Activated naive CD4-positive, alpha-beta T cell treated with anti-CD3 and anti-CD28 coated beads, Interleukin-2, amount 10 ng/mL, durations not matched to agents 7 days and 5 days (primary cell): ENCODE measurements around the gene SORCS3.

Source experiments
- CTCF ChIA-PET: fragments of 350-600 bp; sonication (Branson Sonifier 250); formaldehyde crosslinking; loops from one replicate; lab custom pipeline; 2021; ENCODE audit warnings: antibody characterized with exemption; lab: Charles Lee
- DNase-seq: peaks from one replicate; pipeline ENCODE4 v3.0.0-alpha.2; 2020
- H3K27ac Mint-ChIP-seq: one replicate; pipeline ENCODE4 v1.8.0; 2021; ENCODE audit warnings: mild to moderate bottlenecking, moderate library complexity, mixed read lengths
- H3K27me3 Mint-ChIP-seq: one replicate; pipeline ENCODE4 v1.8.0; 2021; ENCODE audit warnings: mild to moderate bottlenecking, mixed read lengths
- H3K36me3 Mint-ChIP-seq: one replicate; pipeline ENCODE4 v1.8.0; 2021; ENCODE audit warnings: mixed read lengths
- H3K4me1 Mint-ChIP-seq: one replicate; pipeline ENCODE4 v1.8.0; 2021; ENCODE audit warnings: mixed read lengths
- H3K4me3 Mint-ChIP-seq: one replicate; pipeline ENCODE4 v1.8.0; 2021; ENCODE audit warnings: mild to moderate bottlenecking, moderate library complexity, mixed read lengths
- H3K9me3 Mint-ChIP-seq: one replicate; pipeline ENCODE4 v1.8.0; 2021; ENCODE audit warnings: mixed read lengths

Gene SORCS3

DNA sequence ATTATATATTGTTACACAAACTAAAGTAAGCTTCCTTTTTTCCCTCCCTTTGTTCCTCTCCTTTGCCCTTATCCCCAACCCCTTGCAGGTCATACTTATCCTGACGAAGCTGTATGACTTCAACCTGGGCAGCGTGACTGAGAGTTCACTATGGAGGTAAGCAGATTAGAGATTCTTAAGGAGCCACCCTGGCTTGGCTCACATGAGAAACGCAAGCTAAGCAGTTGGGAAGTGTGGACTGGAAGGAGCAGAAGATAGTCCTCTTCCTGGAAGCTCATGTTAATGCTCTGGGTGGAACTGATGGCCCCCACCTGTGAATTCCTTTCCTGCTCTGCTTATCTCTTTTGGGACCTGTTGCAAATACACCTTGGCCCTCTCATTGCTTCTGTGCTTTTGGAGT lies 201.6 kb downstream of the SORCS3 start:
- Mint-ChIP-seq H3K9me3 (no peaks in the 10 kb centered on the region), H3K27ac (no peak overlapping the region), H3K4me1 (no peaks in the 10 kb centered on the region), H3K4me3 (no peak overlapping the region), H3K27me3 (no peaks in the 10 kb centered on the region), H3K36me3 (no peaks in the 10 kb centered on the region)
- CTCF ChIA-PET: no interaction called here
- no peak for DNase-seq

- DNase-seq: no peak
- CTCF ChIA-PET: no interaction called here
- no peak overlapping the region for H3K27ac Mint-ChIP-seq
- no peaks in the 10 kb centered on the region for H3K4me1 Mint-ChIP-seq
- H3K27me3 Mint-ChIP-seq: no peaks in the 10 kb centered on the region
- no peak overlapping the region for H3K4me3 Mint-ChIP-seq
- H3K9me3 Mint-ChIP-seq: no peaks in the 10 kb centered on the region
- H3K36me3 Mint-ChIP-seq: no peaks in the 10 kb centered on the region
Measured at GRCh38 chr10:104844073-104844472, 203.0 kb downstream of the SORCS3 start.

- Mint-ChIP-seq H3K4me3 (no peak overlapping the region), H3K27me3 (no peaks in the 10 kb centered on the region)
- CTCF ChIA-PET: no interaction called here
Measured at GRCh38 chr10:104850023-104850422, 208.9 kb downstream of the SORCS3 start.

GRCh38 chr10:104867966-104868598 lies 227.0 kb downstream of the SORCS3 start:
- no peaks in the 10 kb centered on the region for H3K36me3 Mint-ChIP-seq
- H3K4me3 Mint-ChIP-seq: no peak overlapping the region
- CTCF ChIA-PET: interaction anchor here (0.7 kb wide), 1 partner anchor 12 kb away, joined by 3 read pairs; no protein-coding TSS in a partner anchor
- H3K4me1 Mint-ChIP-seq: no peaks in the 10 kb centered on the region
- no peak overlapping the region for H3K27ac Mint-ChIP-seq
- no peaks in the 10 kb centered on the region for H3K9me3 Mint-ChIP-seq
- no peak for DNase-seq
- H3K27me3 Mint-ChIP-seq: no peaks in the 10 kb centered on the region

More at GRCh38 chr10:104850023-104850422, 208.9 kb downstream of the SORCS3 start:
- Mint-ChIP-seq H3K4me1 (no peaks in the 10 kb centered on the region), H3K36me3 (no peaks in the 10 kb centered on the region), H3K9me3 (no peaks in the 10 kb centered on the region), H3K27ac (no peak overlapping the region)
- DNase-seq: no peak

DNA sequence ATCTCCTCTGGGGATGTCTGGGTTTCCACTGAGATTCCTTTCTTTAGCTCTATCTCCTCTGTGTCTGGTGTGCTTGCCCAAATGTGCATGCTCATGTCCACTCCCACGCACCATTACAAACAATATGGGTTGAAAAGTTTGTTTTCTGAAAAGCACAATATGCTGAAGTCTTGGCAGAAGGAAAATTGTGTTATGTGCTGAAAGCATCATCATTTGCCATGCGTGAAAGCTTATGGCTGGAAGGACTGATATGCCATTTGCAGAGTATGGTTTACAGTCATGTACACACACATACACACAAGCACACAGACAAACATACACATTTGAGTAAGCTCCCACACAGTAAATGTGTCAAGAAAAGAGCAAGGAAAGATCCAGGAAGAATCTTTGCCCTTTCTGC lies 231.6 kb downstream of the SORCS3 start:
- H3K27ac Mint-ChIP-seq: no peak overlapping the region
- CTCF ChIA-PET: no interaction called here
- no peak overlapping the region for H3K4me3 Mint-ChIP-seq
- no peak for DNase-seq
- H3K4me1 Mint-ChIP-seq: no peaks in the 10 kb centered on the region
- H3K9me3 Mint-ChIP-seq: no peaks in the 10 kb centered on the region
- H3K27me3 Mint-ChIP-seq: peaks cover 3% of the 10 kb centered on the region
- no peaks in the 10 kb centered on the region for H3K36me3 Mint-ChIP-seq

DNA sequence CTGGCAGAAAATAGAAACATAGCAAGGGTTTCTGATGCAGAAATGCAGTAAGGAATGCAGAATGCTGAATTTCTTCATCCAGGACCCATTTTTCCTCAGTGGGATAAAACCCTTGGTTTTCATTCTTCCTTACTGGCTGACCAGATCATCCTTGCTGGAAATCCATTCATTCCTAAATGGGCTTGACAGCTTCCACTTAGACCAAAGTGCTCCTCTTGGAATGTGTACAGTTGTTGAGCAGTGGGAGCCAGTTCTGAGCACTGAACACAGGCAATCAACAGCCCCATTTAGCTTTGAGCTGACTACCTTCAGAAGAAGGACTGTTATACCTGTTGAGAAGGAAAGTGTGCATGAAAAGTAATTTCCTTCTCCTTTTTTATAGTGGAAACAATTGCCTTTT lies 232.1 kb downstream of the SORCS3 start:
- CTCF ChIA-PET: no interaction called here
- H3K27ac Mint-ChIP-seq: no peak overlapping the region
- no peak overlapping the region for H3K4me3 Mint-ChIP-seq
- no peaks in the 10 kb centered on the region for H3K36me3 Mint-ChIP-seq
- DNase-seq: no peak
- H3K27me3 Mint-ChIP-seq: peaks cover 3% of the 10 kb centered on the region
- H3K4me1 Mint-ChIP-seq: no peaks in the 10 kb centered on the region
- no peaks in the 10 kb centered on the region for H3K9me3 Mint-ChIP-seq

GRCh38 chr10:104875561-104875960 lies 234.5 kb downstream of the SORCS3 start:
- H3K27ac Mint-ChIP-seq: no peak overlapping the region
- H3K4me1 Mint-ChIP-seq: no peaks in the 10 kb centered on the region
- H3K4me3 Mint-ChIP-seq: no peak overlapping the region
- H3K36me3 Mint-ChIP-seq: no peaks in the 10 kb centered on the region
- DNase-seq: no peak
- no peaks in the 10 kb centered on the region for H3K9me3 Mint-ChIP-seq
- peaks cover 3% of the 10 kb centered on the region for H3K27me3 Mint-ChIP-seq
- CTCF ChIA-PET: no interaction called here

GRCh38 chr10:104880624-104881398 lies 239.7 kb downstream of the SORCS3 start:
- no peak overlapping the region for H3K4me3 Mint-ChIP-seq
- CTCF ChIA-PET: no interaction called here
- DNase-seq: no peak
- H3K4me1 Mint-ChIP-seq: no peaks in the 10 kb centered on the region
- no peaks in the 10 kb centered on the region for H3K9me3 Mint-ChIP-seq
- H3K27ac Mint-ChIP-seq: no peak overlapping the region
- H3K36me3 Mint-ChIP-seq: no peaks in the 10 kb centered on the region
- peaks cover 3% of the 10 kb centered on the region for H3K27me3 Mint-ChIP-seq

GRCh38 chr10:104881740-104882139 lies 240.7 kb downstream of the SORCS3 start:
- CTCF ChIA-PET: no interaction called here
- H3K27me3 Mint-ChIP-seq: peaks cover under 1% of the 10 kb centered on the region
- H3K4me1 Mint-ChIP-seq: no peaks in the 10 kb centered on the region
- H3K4me3 Mint-ChIP-seq: no peak overlapping the region
- H3K36me3 Mint-ChIP-seq: no peaks in the 10 kb centered on the region
- no peak for DNase-seq
- H3K27ac Mint-ChIP-seq: no peak overlapping the region
- H3K9me3 Mint-ChIP-seq: no peaks in the 10 kb centered on the region

GRCh38 chr10:104892879-104893617 lies 252.0 kb downstream of the SORCS3 start:
- CTCF ChIA-PET: no interaction called here
- Mint-ChIP-seq H3K9me3 (peaks cover 4% of the 10 kb centered on the region), H3K27ac (no peak overlapping the region), H3K27me3 (no peaks in the 10 kb centered on the region), H3K4me3 (no peak overlapping the region), H3K4me1 (no peaks in the 10 kb centered on the region), H3K36me3 (no peaks in the 10 kb centered on the region)
- no peak for DNase-seq

GRCh38 chr10:104893701-104894100 lies 252.6 kb downstream of the SORCS3 start:
- peaks cover 4% of the 10 kb centered on the region for H3K9me3 Mint-ChIP-seq
- CTCF ChIA-PET: no interaction called here
- H3K36me3 Mint-ChIP-seq: no peaks in the 10 kb centered on the region

GRCh38 chr10:104894681-104895080 lies 253.6 kb downstream of the SORCS3 start:
- H3K36me3 Mint-ChIP-seq: no peaks in the 10 kb centered on the region
- H3K9me3 Mint-ChIP-seq: peaks cover 2% of the 10 kb centered on the region
- H3K4me3 Mint-ChIP-seq: no peak overlapping the region
- H3K4me1 Mint-ChIP-seq: no peaks in the 10 kb centered on the region
- no peak overlapping the region for H3K27ac Mint-ChIP-seq
- no peak for DNase-seq
- H3K27me3 Mint-ChIP-seq: no peaks in the 10 kb centered on the region
- CTCF ChIA-PET: no interaction called here

More at GRCh38 chr10:104893701-104894100, 252.6 kb downstream of the SORCS3 start:
- Mint-ChIP-seq H3K27me3 (no peaks in the 10 kb centered on the region), H3K27ac (no peak overlapping the region), H3K4me1 (no peaks in the 10 kb centered on the region), H3K4me3 (no peak overlapping the region)
- no peak for DNase-seq

- no peak overlapping the region for H3K27ac Mint-ChIP-seq
- no peaks in the 10 kb centered on the region for H3K9me3 Mint-ChIP-seq
- no peak for DNase-seq
- H3K36me3 Mint-ChIP-seq: no peaks in the 10 kb centered on the region
- CTCF ChIA-PET: no interaction called here
- H3K4me3 Mint-ChIP-seq: no peak overlapping the region
- no peaks in the 10 kb centered on the region for H3K4me1 Mint-ChIP-seq
- no peaks in the 10 kb centered on the region for H3K27me3 Mint-ChIP-seq
Measured at GRCh38 chr10:104895541-104895940, 254.5 kb downstream of the SORCS3 start.

- H3K4me3 Mint-ChIP-seq: no peak overlapping the region
- no peak for DNase-seq
- H3K9me3 Mint-ChIP-seq: no peaks in the 10 kb centered on the region
- H3K27ac Mint-ChIP-seq: no peak overlapping the region
- CTCF ChIA-PET: no interaction called here
- no peaks in the 10 kb centered on the region for H3K36me3 Mint-ChIP-seq
- H3K4me1 Mint-ChIP-seq: no peaks in the 10 kb centered on the region
- no peaks in the 10 kb centered on the region for H3K27me3 Mint-ChIP-seq
Measured at GRCh38 chr10:104895981-104896380, 254.9 kb downstream of the SORCS3 start.
